Stimulated activated CD4-positive, alpha-beta T cell treated with anti-CD3 and anti-CD28 coated beads, Interleukin-1b, Interleukin-23, amount 100 ng/mL, for 48 hours (primary cell): ENCODE measurements around the gene NUB1.

Source experiments
- DNase-seq: peaks from one replicate; pipeline ENCODE4 v3.0.0-alpha.2; 2020

The NUB1 gene

GRCh38 chr7:151379193-151379520 lies 37.5 kb downstream of the NUB1 start:
- no peak for DNase-seq

- DNase-seq = no peak
Measured at GRCh38 chr7:151379534-151380198, 38.1 kb downstream of the NUB1 start.

GRCh38 chr7:151380199-151381097 lies 38.8 kb downstream of the NUB1 start:
- no peak for DNase-seq

GRCh38 chr7:151381098-151381347 lies 39.4 kb downstream of the NUB1 start:
- DNase-seq = no peak

- DNase-seq = no peak
Measured at GRCh38 chr7:151381348-151382078, 39.9 kb downstream of the NUB1 start.

- DNase-seq = no peak
Measured at GRCh38 chr7:151382079-151382885, 40.7 kb downstream of the NUB1 start.

GRCh38 chr7:151383638-151384351 lies 42.2 kb downstream of the NUB1 start:
- DNase-seq = no peak

- no peak for DNase-seq
Measured at GRCh38 chr7:151384352-151384697, 42.7 kb downstream of the NUB1 start.

- DNase-seq = no peak
Measured at GRCh38 chr7:151384776-151385625, 43.4 kb downstream of the NUB1 start.

GRCh38 chr7:151385626-151386300 lies 44.2 kb downstream of the NUB1 start:
- DNase-seq = no peak

- DNase-seq = no peak
Measured at GRCh38 chr7:151386301-151387160, 44.9 kb downstream of the NUB1 start.

GRCh38 chr7:151387161-151388006 lies 45.8 kb downstream of the NUB1 start:
- DNase-seq = no peak

GRCh38 chr7:151388007-151388297 lies 46.3 kb downstream of the NUB1 start:
- DNase-seq = no peak

- DNase-seq = no peak
Measured at GRCh38 chr7:151388430-151388829, 46.8 kb downstream of the NUB1 start.

- DNase-seq = no peak
Measured at GRCh38 chr7:151389096-151389767, 47.6 kb downstream of the NUB1 start.

- DNase-seq = no peak
Measured at GRCh38 chr7:151389768-151390597, 48.4 kb downstream of the NUB1 start.

- DNase-seq = no peak
Measured at GRCh38 chr7:151390598-151391357, 49.2 kb downstream of the NUB1 start.
